Retinal pigment epithelial cell (primary cell): Measurements from ENCODE around the gene NMNAT1.

Experiments
- DNase-seq: peaks from one replicate; pipeline ENCODE4 v3.0.0-alpha.2; 2010; ENCODE audit warnings: low read depth
- H3K4me3 ChIP-seq: 2 replicates; pipeline ENCODE4 v1.5.1; 2011; ENCODE audit warnings: mild to moderate bottlenecking, low read length, control low read depth, moderate library complexity
- CTCF ChIP-seq: conservative IDR thresholded peaks from 2 replicates; pipeline ENCODE4 v1.5.1; 2011; ENCODE audit warnings: low read depth, low read length, control low read depth, inconsistent platforms

Gene NMNAT1

GRCh38 chr1:9920606-9921005 lies 22.7 kb upstream of the NMNAT1 start:
- no peak overlapping the region for H3K4me3 ChIP-seq
- no peak for DNase-seq
- TF ChIP-seq CTCF, result no peak

- no peak for DNase-seq
- TF ChIP-seq CTCF, result no peak
- no peak overlapping the region for H3K4me3 ChIP-seq
Measured at GRCh38 chr1:9922342-9922741, 20.9 kb upstream of the NMNAT1 start.

GRCh38 chr1:9927259-9927658 lies 16.0 kb upstream of the NMNAT1 start:
- no peak for DNase-seq

GRCh38 chr1:9929431-9930385 lies 13.6 kb upstream of the NMNAT1 start:
- no peak for DNase-seq
- no peak for TF ChIP-seq CTCF
- no peak overlapping the region for H3K4me3 ChIP-seq

More at GRCh38 chr1:9927259-9927658, 16.0 kb upstream of the NMNAT1 start:
- TF ChIP-seq CTCF, result no peak
- no peak overlapping the region for H3K4me3 ChIP-seq

GRCh38 chr1:9942399-9942938 lies 806 bp upstream of the NMNAT1 start:
- peak; percentile 58 for TF ChIP-seq CTCF

GRCh38 chr1:9946315-9946714 lies 3.0 kb downstream of the NMNAT1 start:
- TF ChIP-seq CTCF, result no peak
- no peak for DNase-seq
- H3K4me3 ChIP-seq, result no peak overlapping the region

More at GRCh38 chr1:9942399-9942938, 806 bp upstream of the NMNAT1 start:
- peak overlapping the region; percentile 98 for H3K4me3 ChIP-seq
- DNase-seq, result no peak
